22Rv1 (cell line): ENCODE results near the gene ITPR1.

Experiments
- H3K27ac ChIP-seq: fragments of 450-650 bp; 2 replicates; pipeline ENCODE4 v1.5.1; 2017
- CTCF ChIP-seq: fragments of 450-650 bp; IDR thresholded peaks from 2 replicates; pipeline ENCODE4 v1.5.1; 2017; ENCODE audit warnings: mild to moderate bottlenecking
- ZFX ChIP-seq: fragments of 450-650 bp; IDR thresholded peaks from 2 replicates; pipeline ENCODE4 v1.6.1; 2017; ENCODE audit warnings: antibody characterized with exemption, borderline replicate concordance

The ITPR1 gene

GRCh38 chr3:4746241-4746958 is 253.3 kb downstream of the ITPR1 start:
- H3K27ac ChIP-seq, result no peak overlapping the region
- TF ChIP-seq ZFX, result no peak
- TF ChIP-seq CTCF, result no peak

GRCh38 chr3:4748127-4748526 is 255.0 kb downstream of the ITPR1 start:
- TF ChIP-seq CTCF (no peak), ZFX (no peak)
- no peak overlapping the region for H3K27ac ChIP-seq

GRCh38 chr3:4748701-4749378 is 255.7 kb downstream of the ITPR1 start:
- no peak overlapping the region for H3K27ac ChIP-seq

DNA sequence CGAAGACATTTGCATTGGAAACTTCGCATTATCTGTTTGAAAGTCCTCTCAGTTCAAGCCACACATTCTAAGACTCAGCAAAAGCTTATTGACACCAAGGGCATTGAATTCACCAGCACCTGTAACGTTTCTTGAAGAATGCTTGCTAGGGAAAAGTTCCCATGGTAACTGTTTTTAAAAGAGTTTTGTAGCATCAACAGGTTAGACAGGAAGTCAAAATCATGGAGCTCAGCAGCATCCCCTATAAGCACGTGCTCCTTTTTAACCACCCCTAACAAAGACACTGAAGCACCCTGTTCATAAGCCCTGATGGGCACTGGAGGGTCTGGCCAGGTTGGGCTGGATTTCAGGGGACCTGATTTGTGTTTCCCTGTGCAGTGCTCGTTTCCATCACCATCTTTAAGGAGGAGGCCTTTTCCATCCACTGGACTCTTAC is 256.4 kb downstream of the ITPR1 start:
- TF ChIP-seq CTCF, result no peak
- TF ChIP-seq ZFX, result no peak

More at GRCh38 chr3:4748701-4749378, 255.7 kb downstream of the ITPR1 start:
- TF ChIP-seq CTCF, result no peak
- no peak for TF ChIP-seq ZFX

DNA sequence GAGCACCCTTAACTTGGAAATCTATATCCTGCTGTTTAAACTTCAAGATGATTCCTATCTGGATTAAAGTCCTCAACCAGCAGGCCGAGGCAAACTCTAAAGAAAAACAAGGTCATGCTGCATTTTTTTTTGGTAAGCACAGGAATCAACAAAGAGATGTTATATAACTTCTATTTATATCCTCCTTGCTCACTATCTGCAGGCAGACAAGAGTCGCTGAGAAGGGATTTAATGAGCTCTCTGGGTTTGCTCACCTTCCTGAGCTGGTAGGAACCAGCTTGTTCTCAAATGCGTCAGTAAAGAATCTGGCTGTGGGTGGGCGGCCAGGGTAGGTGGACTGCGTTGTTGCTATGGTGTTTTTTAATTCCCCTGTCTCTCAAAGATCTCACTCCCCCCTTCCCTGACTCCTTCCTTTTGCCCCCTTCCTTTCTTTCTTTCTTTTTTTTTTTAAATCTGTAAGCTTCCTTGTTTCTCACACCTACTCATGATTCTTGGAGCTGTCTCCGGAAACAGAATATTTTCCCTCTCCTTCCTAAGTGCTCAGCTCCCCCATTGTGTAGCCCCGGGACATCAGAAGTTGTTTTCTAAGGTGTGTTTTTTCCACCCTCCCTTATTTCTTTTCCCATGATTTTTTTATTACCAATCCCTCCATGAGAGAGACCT is 257.3 kb downstream of the ITPR1 start:
- TF ChIP-seq CTCF (no peak), ZFX (no peak)
- no peak overlapping the region for H3K27ac ChIP-seq

More for the DNA sequence above, 256.4 kb downstream of the ITPR1 start:
- H3K27ac ChIP-seq, result no peak overlapping the region

- H3K27ac ChIP-seq, result no peak overlapping the region
- TF ChIP-seq ZFX (no peak), CTCF (no peak)
Observed at GRCh38 chr3:4751029-4751501, 257.9 kb downstream of the ITPR1 start.
